AG04450 (cell line): ENCODE measurements around the gene DCDC2C. TPM values are rescaled to one million over a fixed set of nuclear protein-coding genes. Genes with fewer than 3 reads are reported as not detected.

ENCODE experiments used
- CTCF ChIA-PET: fragments of 300-600, 350-600 bp; formaldehyde crosslinking; extraction: SDS; loops from one replicate; lab custom pipeline; 2022; ENCODE audit warnings: antibody characterized with exemption, inconsistent platforms; lab: Charles Lee
- POLR2A ChIA-PET: fragments of 350-600 bp; formaldehyde crosslinking; extraction: SDS; loops from one replicate; lab custom pipeline; 2021; ENCODE audit warnings: antibody characterized with exemption, inconsistent platforms; lab: Yijun Ruan, JAX
- DNase-seq: peaks from one replicate; pipeline ENCODE4 v3.0.0-alpha.2; 2011; ENCODE audit warnings: low read depth, low spot score
- H3K27ac ChIP-seq: one replicate; pipeline ENCODE4 v1.5.1; 2012; ENCODE audit warnings: low read depth, low read length, control low read depth
- H3K27me3 ChIP-seq: one replicate; pipeline ENCODE4 v1.6.0; 2012; ENCODE audit warnings: low read length; ENCODE audit not compliant: control insufficient read depth, insufficient read depth
- H3K4me3 ChIP-seq: 2 replicates; pipeline ENCODE4 v1.5.1; 2011; ENCODE audit warnings: mild to moderate bottlenecking, low read depth, low read length, control low read depth
- H3K9me3 ChIP-seq: 2 replicates; pipeline ENCODE4 v1.5.1; 2012; ENCODE audit warnings: low read length; ENCODE audit not compliant: control insufficient read depth, insufficient read depth
- CTCF ChIP-seq: IDR thresholded peaks from 2 replicates; pipeline ENCODE4 v1.5.1; 2011; ENCODE audit warnings: low read depth, low read length, control low read depth, inconsistent platforms
- polyA plus RNA-seq: library from polyadenylated mRNA; depleted of rRNA; stranded (reverse); fragments of >200 nt; gene quantifications from 2 replicates; pipeline ENCODE4 v1.2.3, GENCODE V29; 2011

Gene DCDC2C
- polyA plus RNA-seq, 1 experiment = not detected

GRCh38 chr2:3867469-3867868 is 164.1 kb downstream of the DCDC2C start:
- Histone ChIP-seq H3K4me3 (no peak overlapping the region), H3K27me3 (no peaks in the 10 kb centered on the region), H3K27ac (no peak overlapping the region), H3K9me3 (peaks cover 7% of the 10 kb centered on the region)
- POLR2A ChIA-PET = no interaction called here
- no peak for TF ChIP-seq CTCF
- DNase-seq = no peak
- CTCF ChIA-PET = interaction anchor here (1.6 to 1.8 kb wide), 2 partner anchors 92 to 139 kb away, joined by 4 read pairs; no protein-coding TSS in a partner anchor

GRCh38 chr2:3868012-3868805 is 164.8 kb downstream of the DCDC2C start:
- POLR2A ChIA-PET = no interaction called here
- TF ChIP-seq CTCF = no peak
- CTCF ChIA-PET = interaction anchor here (1.6 to 1.8 kb wide), 2 partner anchors 92 to 140 kb away, joined by 4 read pairs; no protein-coding TSS in a partner anchor
- Histone ChIP-seq H3K27me3 (no peaks in the 10 kb centered on the region), H3K4me3 (no peak overlapping the region), H3K9me3 (peaks cover 7% of the 10 kb centered on the region), H3K27ac (no peak overlapping the region)
- no peak for DNase-seq

GRCh38 chr2:3870222-3870621 is 166.8 kb downstream of the DCDC2C start:
- CTCF ChIA-PET = interaction anchor here (0.6 kb wide), 1 partner anchor 1144 kb away, joined by 3 read pairs; no protein-coding TSS in a partner anchor
- H3K4me3 ChIP-seq = no peak overlapping the region

GRCh38 chr2:3871002-3871401 is 167.6 kb downstream of the DCDC2C start:
- Histone ChIP-seq H3K4me3 (no peak overlapping the region), H3K27ac (no peak overlapping the region), H3K9me3 (peaks cover 2% of the 10 kb centered on the region), H3K27me3 (no peaks in the 10 kb centered on the region)
- DNase-seq = no peak
- ChIA-PET CTCF (no interaction called here), POLR2A (no interaction called here)
- no peak for TF ChIP-seq CTCF

More at GRCh38 chr2:3870222-3870621, 166.8 kb downstream of the DCDC2C start:
- no peaks in the 10 kb centered on the region for H3K27me3 ChIP-seq
- DNase-seq = no peak
- H3K9me3 ChIP-seq = peaks cover 2% of the 10 kb centered on the region
- TF ChIP-seq CTCF = no peak
- POLR2A ChIA-PET = no interaction called here
- no peak overlapping the region for H3K27ac ChIP-seq

- POLR2A ChIA-PET = no interaction called here
- no peak for TF ChIP-seq CTCF
These were observed 169.1 kb downstream of the DCDC2C start for GRCh38 chr2:3872451-3872850.

More at GRCh38 chr2:3872451-3872850, 169.1 kb downstream of the DCDC2C start:
- Histone ChIP-seq H3K9me3 (peaks cover 2% of the 10 kb centered on the region; the same call in 1 of the 2 replicates), H3K4me3 (no peak overlapping the region), H3K27me3 (no peaks in the 10 kb centered on the region), H3K27ac (no peak overlapping the region)
- CTCF ChIA-PET = no interaction called here
- no peak for DNase-seq
